ENCODE results near the gene TMEM126A.

Gene TMEM126A

DNA sequence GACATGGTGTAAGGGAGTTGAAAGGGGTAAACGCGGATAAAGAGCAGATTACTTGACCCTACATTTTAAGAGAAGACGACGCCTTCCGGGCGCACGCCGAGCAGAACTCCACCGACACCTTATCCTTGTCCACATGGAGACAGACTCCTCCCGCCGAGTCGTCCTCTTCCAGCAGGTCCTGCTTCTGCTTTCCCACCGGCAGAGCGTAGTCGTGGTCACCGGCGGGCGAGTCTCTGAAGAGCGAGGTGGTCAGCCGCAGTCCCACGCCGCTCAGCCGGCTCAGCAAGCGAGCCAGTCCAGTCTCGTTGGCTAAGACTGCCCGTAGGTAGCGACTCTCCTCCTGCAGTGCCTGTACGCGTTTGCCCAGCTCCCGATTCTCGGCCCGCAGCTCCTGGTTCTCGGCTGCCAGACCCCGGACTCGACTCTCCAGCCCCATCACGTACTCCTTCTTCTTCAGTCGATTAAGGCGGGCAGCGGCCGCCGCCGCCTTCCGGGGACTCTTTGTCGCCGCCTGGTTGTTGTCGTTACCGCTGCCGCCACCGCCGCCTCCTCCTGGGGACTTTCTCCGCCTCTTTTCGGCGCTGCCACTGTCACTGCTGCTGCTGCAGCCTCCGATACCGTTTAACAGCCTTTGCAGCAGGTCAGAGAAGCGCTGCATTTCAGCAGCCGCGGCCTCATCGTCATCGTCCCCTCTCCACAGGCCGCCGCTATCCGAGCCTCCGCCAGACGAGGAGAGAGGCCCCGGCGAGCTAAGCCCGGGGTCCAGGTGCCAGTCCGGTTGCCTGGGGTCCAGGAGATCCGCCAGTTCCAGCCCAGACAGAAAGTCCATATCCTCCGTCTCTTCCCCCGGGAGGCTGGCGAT, 16.2 kb downstream of the TMEM126A start:
- H3K79me1 ChIP-seq (replicated peaks; ENCODE audit: low read length, poor library complexity, severe bottlenecking) = no peaks in the 10 kb centered on the region
- peak overlapping the region; percentile 64 for H4K91ac ChIP-seq (ENCODE audit: low read length)
- peak overlapping the region; percentile 99 for H3K9ac ChIP-seq (ENCODE audit: low read length)
- no peak overlapping the region for H2AFZ ChIP-seq (ENCODE audit: low read depth, low read length)
- H3K27ac ChIP-seq (ENCODE audit: low read length, poor library complexity, severe bottlenecking) = peak overlapping the region; percentile 96
- H2BK5ac ChIP-seq (ENCODE audit: low read depth, low read length, poor library complexity, severe bottlenecking) = peak overlapping the region; percentile 35
- H2BK12ac ChIP-seq (ENCODE audit: low read length in 2 of 2) = no peak overlapping the region
- peak overlapping the region; percentile 50 to 67 for H3K18ac ChIP-seq (ENCODE audit: low read depth in 1 of 2, low read length in 2 of 2)
- H2AK5ac ChIP-seq (ENCODE audit: low read length, severe bottlenecking) = peak overlapping the region; percentile 61
- peak overlapping the region; percentile 52 for H2BK15ac ChIP-seq (ENCODE audit: low read depth, poor library complexity, severe bottlenecking)
- WGBS = under 1% methylated on average over 73 of the region's 73 CpGs
- H3K36me3 ChIP-seq (ENCODE audit: control insufficient read depth in 1 of 2, insufficient read depth in 2 of 2, low read depth in 1 of 2, low read length in 2 of 2) = peaks cover 0 to 37% of the 10 kb centered on the region in 2 experiments
- peak overlapping the region; percentile 45 to 91 for H3K4ac ChIP-seq (ENCODE audit: low read depth in 1 of 2, low read length in 2 of 2)
- H4K8ac ChIP-seq (ENCODE audit: low read length) = peak overlapping the region; percentile 96
- peak overlapping the region; percentile 92 to 96 for H3K4me3 ChIP-seq (ENCODE audit: insufficient read depth in 1 of 2, low read depth in 1 of 2, low read length in 2 of 2)
- no peaks in the 10 kb centered on the region for H3K9me3 ChIP-seq (ENCODE audit: control insufficient read depth, low read length)
- peak overlapping the region; percentile 45 for H3K4me2 ChIP-seq (ENCODE audit: low read length, poor library complexity, severe bottlenecking)
- peak overlapping the region in 1 of 2 experiments; percentile 95 for H3K23ac ChIP-seq (ENCODE audit: low read length in 2 of 2)
- no peaks in the 10 kb centered on the region for H3K4me1 ChIP-seq (ENCODE audit: control insufficient read depth, insufficient read depth, low read depth, low read length)
- H3K14ac ChIP-seq (ENCODE audit: low read length in 2 of 2) = peak overlapping the region; percentile 93 to 99
- peak overlapping the region; percentile 89 for H2BK120ac ChIP-seq (ENCODE audit: low read depth, low read length)
- peak; percentile 81 for DNase-seq
- no peaks in the 10 kb centered on the region for H3K27me3 ChIP-seq (ENCODE audit: control insufficient read depth in 1 of 2, insufficient read depth in 1 of 2, low read length in 2 of 2)

DNA sequence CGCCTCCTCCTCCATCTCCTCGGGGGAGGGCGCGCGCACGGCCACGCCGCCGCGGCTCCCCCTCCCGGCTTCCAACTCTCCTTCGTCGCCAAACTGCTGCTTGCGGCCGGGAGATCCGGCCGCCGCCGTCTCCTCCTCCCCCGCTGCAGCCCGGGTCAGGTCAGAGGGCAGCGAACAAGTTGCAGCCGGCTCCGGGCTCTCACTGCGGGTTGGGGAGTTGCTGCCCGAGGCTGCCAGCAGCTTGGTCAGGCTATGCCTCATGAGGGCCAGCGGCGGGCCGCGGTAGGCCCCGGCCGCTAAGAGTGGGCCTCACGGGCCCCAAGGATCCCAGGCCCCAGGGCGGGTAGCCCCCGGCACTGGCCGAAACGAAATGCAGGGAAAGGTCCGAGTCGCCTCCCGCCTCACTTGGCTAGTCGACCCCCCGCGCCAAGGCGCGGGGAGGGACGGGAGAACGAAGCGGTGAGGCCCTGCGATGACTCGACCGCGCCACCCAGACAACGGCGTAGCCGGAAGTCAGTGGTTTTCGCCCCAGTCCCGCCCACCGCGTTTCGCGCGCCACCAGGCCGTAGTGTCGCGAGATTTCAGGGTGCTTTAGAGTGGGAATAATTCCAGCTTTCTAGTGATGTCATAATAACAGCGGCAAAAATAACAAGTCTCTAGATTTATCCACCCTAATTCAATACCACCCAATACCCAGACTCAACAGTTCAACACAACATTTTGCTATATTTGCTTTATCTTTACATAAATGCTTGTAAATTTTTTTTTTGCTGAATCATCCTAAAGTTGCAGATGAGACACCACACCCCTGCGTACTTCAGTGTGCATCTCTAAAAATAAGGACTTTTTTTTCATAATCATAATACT, 17.1 kb downstream of the TMEM126A start, which contains the start of gene CREBZF:
CREBZF (minus strand) TSS at position 515 of the 867 bp plus-strand sequence; CDS start at position 261, 254 bp downstream.
- H3K4me3 ChIP-seq (ENCODE audit: insufficient read depth in 1 of 2, low read depth in 1 of 2, low read length in 2 of 2) = peak within 1 kb of the TSS; percentile 92 to 96
- H3K4me1 ChIP-seq (ENCODE audit: control insufficient read depth, insufficient read depth, low read depth, low read length) = no peaks in the 10 kb centered on the region
- 2% methylated on average over 48 of the region's 67 CpGs for WGBS
- peak within 1 kb of the TSS; percentile 96 for H4K8ac ChIP-seq (ENCODE audit: low read length)
- H2AK5ac ChIP-seq (ENCODE audit: low read length, severe bottlenecking) = peak within 1 kb of the TSS; percentile 61
- peak within 1 kb of the TSS; percentile 84 for H2BK5ac ChIP-seq (ENCODE audit: low read depth, low read length, poor library complexity, severe bottlenecking)
- H2BK120ac ChIP-seq (ENCODE audit: low read depth, low read length) = peak within 1 kb of the TSS; percentile 89
- peak within 1 kb of the TSS; percentile 52 for H2BK15ac ChIP-seq (ENCODE audit: low read depth, poor library complexity, severe bottlenecking)
- H3K18ac ChIP-seq (ENCODE audit: low read depth in 1 of 2, low read length in 2 of 2) = peak within 1 kb of the TSS; percentile 50 to 67
- peaks cover 0 to 28% of the 10 kb centered on the region in 2 experiments for H3K36me3 ChIP-seq (ENCODE audit: control insufficient read depth in 1 of 2, insufficient read depth in 2 of 2, low read depth in 1 of 2, low read length in 2 of 2)
- no peaks in the 10 kb centered on the region for H3K79me1 ChIP-seq (replicated peaks; ENCODE audit: low read length, poor library complexity, severe bottlenecking)
- H3K23ac ChIP-seq (ENCODE audit: low read length in 2 of 2) = peak within 1 kb of the TSS; percentile 95 to 99
- no peaks in the 10 kb centered on the region for H3K27me3 ChIP-seq (ENCODE audit: control insufficient read depth in 1 of 2, insufficient read depth in 1 of 2, low read length in 2 of 2)
- peak within 1 kb of the TSS; percentile 45 for H3K4me2 ChIP-seq (ENCODE audit: low read length, poor library complexity, severe bottlenecking)
- peak within 1 kb of the TSS; percentile 88 for H2AFZ ChIP-seq (ENCODE audit: low read depth, low read length)
- H3K4ac ChIP-seq (ENCODE audit: low read depth in 1 of 2, low read length in 2 of 2) = peak within 1 kb of the TSS; percentile 45 to 91
- H4K91ac ChIP-seq (ENCODE audit: low read length) = peak within 1 kb of the TSS; percentile 93
- H3K9ac ChIP-seq (ENCODE audit: low read length) = peak within 1 kb of the TSS; percentile 99
- H3K14ac ChIP-seq (ENCODE audit: low read length in 2 of 2) = peak within 1 kb of the TSS; percentile 93 to 99
- no peak within 1 kb of the TSS for H2BK12ac ChIP-seq (ENCODE audit: low read length in 2 of 2)
- DNase-seq = peak; percentile 95
- H3K27ac ChIP-seq (ENCODE audit: low read length, poor library complexity, severe bottlenecking) = peak within 1 kb of the TSS; percentile 96
- no peaks in the 10 kb centered on the region for H3K9me3 ChIP-seq (ENCODE audit: control insufficient read depth, low read length)

DNA sequence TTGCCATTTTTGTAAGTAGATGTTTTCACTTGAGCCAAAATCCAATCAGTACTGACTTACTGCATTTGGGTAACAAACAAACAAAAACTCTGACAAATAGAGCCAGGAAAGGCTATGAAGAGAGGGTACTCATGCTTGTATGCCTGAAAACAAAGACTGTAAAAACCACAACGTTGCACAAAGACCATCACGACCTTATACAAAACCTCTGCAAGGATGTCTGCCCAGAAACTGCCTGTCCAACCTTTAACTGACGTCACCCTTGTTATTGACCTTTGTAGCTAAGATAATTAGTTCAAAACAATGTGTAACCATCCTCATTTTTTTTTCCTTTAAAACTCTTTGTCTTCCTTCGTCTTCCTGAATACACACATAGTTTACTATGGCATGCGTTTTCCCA, 18.0 kb downstream of the TMEM126A start:
- no peak overlapping the region for H3K18ac ChIP-seq (ENCODE audit: low read depth in 1 of 2, low read length in 2 of 2)
- no peaks in the 10 kb centered on the region for H3K9me3 ChIP-seq (ENCODE audit: control insufficient read depth, low read length)
- H2BK15ac ChIP-seq (ENCODE audit: low read depth, poor library complexity, severe bottlenecking) = no peak overlapping the region
- no peak overlapping the region for H3K4me2 ChIP-seq (ENCODE audit: low read length, poor library complexity, severe bottlenecking)
- H3K27ac ChIP-seq (ENCODE audit: low read length, poor library complexity, severe bottlenecking) = no peak overlapping the region
- peak overlapping the region; percentile 99 for H3K9ac ChIP-seq (ENCODE audit: low read length)
- no peak overlapping the region for H2BK120ac ChIP-seq (ENCODE audit: low read depth, low read length)
- H2BK5ac ChIP-seq (ENCODE audit: low read depth, low read length, poor library complexity, severe bottlenecking) = no peak overlapping the region
- no peak overlapping the region for H3K14ac ChIP-seq (ENCODE audit: low read length in 2 of 2)
- H3K79me1 ChIP-seq (replicated peaks; ENCODE audit: low read length, poor library complexity, severe bottlenecking) = no peaks in the 10 kb centered on the region
- no peak for DNase-seq
- peaks cover 0 to 19% of the 10 kb centered on the region in 2 experiments for H3K36me3 ChIP-seq (ENCODE audit: control insufficient read depth in 1 of 2, insufficient read depth in 2 of 2, low read depth in 1 of 2, low read length in 2 of 2)
- peak overlapping the region; percentile 88 for H2AFZ ChIP-seq (ENCODE audit: low read depth, low read length)
- peak overlapping the region in 1 of 2 experiments; percentile 26 for H3K4ac ChIP-seq (ENCODE audit: low read depth in 1 of 2, low read length in 2 of 2)
- H3K23ac ChIP-seq (ENCODE audit: low read length in 2 of 2) = no peak overlapping the region
- no peaks in the 10 kb centered on the region for H3K27me3 ChIP-seq (ENCODE audit: control insufficient read depth in 1 of 2, insufficient read depth in 1 of 2, low read length in 2 of 2)
- H4K91ac ChIP-seq (ENCODE audit: low read length) = no peak overlapping the region
- H3K4me3 ChIP-seq (ENCODE audit: insufficient read depth in 1 of 2, low read depth in 1 of 2, low read length in 2 of 2) = peak overlapping the region in 1 of 2 experiments; percentile 96
- no peak overlapping the region for H2AK5ac ChIP-seq (ENCODE audit: low read length, severe bottlenecking)
- H4K8ac ChIP-seq (ENCODE audit: low read length) = no peak overlapping the region
- H3K4me1 ChIP-seq (ENCODE audit: control insufficient read depth, insufficient read depth, low read depth, low read length) = no peaks in the 10 kb centered on the region
- H2BK12ac ChIP-seq (ENCODE audit: low read length in 2 of 2) = no peak overlapping the region
- 81% methylated on average over 4 of the region's 5 CpGs for WGBS

Data from mesenchymal stem cell (in vitro differentiated cells and primary cell).